ENCODE data around the gene SLC24A4. TPM values are rescaled to one million over a fixed set of nuclear protein-coding genes. Genes with fewer than 3 reads are reported as not detected.

SLC24A4 gene
- total RNA-seq, 1 donor from 2014 or later = not detected

DNA sequence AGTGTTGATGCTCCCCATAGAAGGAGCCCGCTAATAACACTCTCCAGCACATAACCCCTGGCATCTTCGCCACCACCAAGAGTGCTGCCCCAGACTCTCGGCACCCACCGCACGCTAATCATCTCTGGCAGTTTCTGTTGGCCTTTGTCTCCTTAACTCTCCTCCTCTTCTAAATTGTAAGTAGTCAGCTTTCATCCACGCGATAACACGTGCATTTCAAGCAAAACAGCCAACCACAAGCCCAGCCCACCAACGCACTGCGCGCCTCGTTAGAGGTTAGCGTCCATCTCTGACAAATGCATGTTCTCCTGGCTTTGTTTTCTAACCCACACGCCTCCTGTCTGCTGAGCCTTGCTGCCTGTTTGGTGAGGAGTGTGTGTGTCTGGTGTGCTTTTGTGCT lies 129.5 kb downstream of the SLC24A4 start:
- H3K36me3 ChIP-seq (ENCODE audit: control insufficient read depth, insufficient read depth, low read length) = no peaks in the 10 kb centered on the region
- peaks cover 4% of the 10 kb centered on the region for H3K27me3 ChIP-seq (ENCODE audit: control insufficient read depth, insufficient read depth, low read length)
- DNase-seq (ENCODE audit: low read depth) = no peak
- no peak overlapping the region for H3K4me3 ChIP-seq (ENCODE audit: low read depth, low read length)
- TF ChIP-seq, protein P1, sequence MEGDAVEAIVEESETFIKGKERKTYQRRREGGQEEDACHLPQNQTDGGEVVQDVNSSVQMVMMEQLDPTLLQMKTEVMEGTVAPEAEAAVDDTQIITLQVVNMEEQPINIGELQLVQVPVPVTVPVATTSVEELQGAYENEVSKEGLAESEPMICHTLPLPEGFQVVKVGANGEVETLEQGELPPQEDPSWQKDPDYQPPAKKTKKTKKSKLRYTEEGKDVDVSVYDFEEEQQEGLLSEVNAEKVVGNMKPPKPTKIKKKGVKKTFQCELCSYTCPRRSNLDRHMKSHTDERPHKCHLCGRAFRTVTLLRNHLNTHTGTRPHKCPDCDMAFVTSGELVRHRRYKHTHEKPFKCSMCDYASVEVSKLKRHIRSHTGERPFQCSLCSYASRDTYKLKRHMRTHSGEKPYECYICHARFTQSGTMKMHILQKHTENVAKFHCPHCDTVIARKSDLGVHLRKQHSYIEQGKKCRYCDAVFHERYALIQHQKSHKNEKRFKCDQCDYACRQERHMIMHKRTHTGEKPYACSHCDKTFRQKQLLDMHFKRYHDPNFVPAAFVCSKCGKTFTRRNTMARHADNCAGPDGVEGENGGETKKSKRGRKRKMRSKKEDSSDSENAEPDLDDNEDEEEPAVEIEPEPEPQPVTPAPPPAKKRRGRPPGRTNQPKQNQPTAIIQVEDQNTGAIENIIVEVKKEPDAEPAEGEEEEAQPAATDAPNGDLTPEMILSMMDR (IDR thresholded peaks at IDR 0.05; ENCODE audit: insufficient read depth, low read length, poor library complexity, severe bottlenecking) = no peak

DNA sequence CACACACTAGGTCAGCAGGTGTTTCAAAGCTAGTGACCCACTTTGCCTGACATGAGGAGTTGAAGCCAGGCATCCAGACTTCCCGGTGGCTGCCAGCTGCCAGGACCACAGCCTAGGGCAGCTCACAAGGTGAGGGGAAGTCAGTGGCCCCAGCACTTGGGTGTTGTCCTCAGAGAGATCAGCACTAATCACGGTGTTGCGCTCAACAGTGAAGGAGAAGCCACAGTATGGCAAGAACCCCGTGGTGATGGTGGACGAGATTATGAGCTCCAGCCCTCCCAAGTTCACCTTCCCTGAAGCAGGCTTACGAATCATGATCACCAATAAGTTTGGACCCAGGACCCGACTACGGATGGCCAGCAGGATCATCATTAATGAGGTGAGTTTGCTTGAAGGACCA lies 130.7 kb downstream of the SLC24A4 start:
- Histone ChIP-seq H3K27me3 (ENCODE audit: control insufficient read depth, insufficient read depth, low read length) (peaks cover 4% of the 10 kb centered on the region), H3K4me3 (ENCODE audit: low read depth, low read length) (no peak overlapping the region), H3K36me3 (ENCODE audit: control insufficient read depth, insufficient read depth, low read length) (no peaks in the 10 kb centered on the region)
- TF ChIP-seq, protein P1 (IDR thresholded peaks at IDR 0.05; ENCODE audit: insufficient read depth, low read length, poor library complexity, severe bottlenecking) = no peak
- DNase-seq (ENCODE audit: low read depth) = no peak

- Histone ChIP-seq H3K4me3 (ENCODE audit: low read depth, low read length) (no peak overlapping the region), H3K27me3 (ENCODE audit: control insufficient read depth, insufficient read depth, low read length) (peaks cover 4% of the 10 kb centered on the region), H3K36me3 (ENCODE audit: control insufficient read depth, insufficient read depth, low read length) (no peaks in the 10 kb centered on the region)
- TF ChIP-seq, protein P1 (IDR thresholded peaks at IDR 0.05; ENCODE audit: insufficient read depth, low read length, poor library complexity, severe bottlenecking) = no peak
- no peak for DNase-seq (ENCODE audit: low read depth)
Measured at GRCh38 chr14:92455231-92455630, 132.3 kb downstream of the SLC24A4 start.

- Histone ChIP-seq H3K4me3 (ENCODE audit: low read depth, low read length) (no peak overlapping the region), H3K36me3 (ENCODE audit: control insufficient read depth, insufficient read depth, low read length) (no peaks in the 10 kb centered on the region), H3K27me3 (ENCODE audit: control insufficient read depth, insufficient read depth, low read length) (peaks cover 4% of the 10 kb centered on the region)
- no peak for DNase-seq (ENCODE audit: low read depth)
- TF ChIP-seq, protein P1 (IDR thresholded peaks at IDR 0.05; ENCODE audit: insufficient read depth, low read length, poor library complexity, severe bottlenecking) = peak; percentile 73
Measured at GRCh38 chr14:92456215-92457015, 133.4 kb downstream of the SLC24A4 start.

DNA sequence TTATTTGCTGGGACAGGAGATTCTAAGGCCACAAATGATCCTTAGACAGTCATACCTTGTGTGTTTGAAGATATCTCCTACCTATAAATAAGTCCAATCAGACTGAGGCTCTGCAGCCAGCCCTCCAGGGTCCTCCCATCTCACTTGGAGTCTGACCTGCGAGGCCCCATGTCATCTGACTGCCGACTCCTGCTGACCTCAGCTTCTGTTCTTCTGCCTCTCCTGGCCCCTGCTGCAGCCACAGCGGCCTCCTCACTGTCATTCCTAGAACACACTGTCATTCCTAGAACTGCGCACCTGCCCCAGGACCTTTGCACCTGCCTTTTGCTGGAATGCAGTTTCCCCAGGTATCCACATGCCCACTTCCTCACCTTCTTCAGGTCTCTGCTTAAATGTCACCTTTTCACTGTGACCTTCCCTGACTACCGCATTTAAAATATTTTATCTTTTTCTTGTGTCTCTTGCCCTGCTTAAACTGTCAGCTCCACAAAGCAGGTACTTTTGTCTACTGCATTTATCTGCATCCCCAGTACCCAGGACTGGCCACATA lies 134.1 kb downstream of the SLC24A4 start:
- H3K27me3 ChIP-seq (ENCODE audit: control insufficient read depth, insufficient read depth, low read length) = peaks cover 4% of the 10 kb centered on the region
- DNase-seq (ENCODE audit: low read depth) = no peak
- H3K4me3 ChIP-seq (ENCODE audit: low read depth, low read length) = no peak overlapping the region
- TF ChIP-seq, protein P1 (IDR thresholded peaks at IDR 0.05; ENCODE audit: insufficient read depth, low read length, poor library complexity, severe bottlenecking) = no peak
- H3K36me3 ChIP-seq (ENCODE audit: control insufficient read depth, insufficient read depth, low read length) = no peaks in the 10 kb centered on the region

All from kidney epithelial cell (primary cell).